Measurements from ENCODE around the gene TRAK2.

DNA sequence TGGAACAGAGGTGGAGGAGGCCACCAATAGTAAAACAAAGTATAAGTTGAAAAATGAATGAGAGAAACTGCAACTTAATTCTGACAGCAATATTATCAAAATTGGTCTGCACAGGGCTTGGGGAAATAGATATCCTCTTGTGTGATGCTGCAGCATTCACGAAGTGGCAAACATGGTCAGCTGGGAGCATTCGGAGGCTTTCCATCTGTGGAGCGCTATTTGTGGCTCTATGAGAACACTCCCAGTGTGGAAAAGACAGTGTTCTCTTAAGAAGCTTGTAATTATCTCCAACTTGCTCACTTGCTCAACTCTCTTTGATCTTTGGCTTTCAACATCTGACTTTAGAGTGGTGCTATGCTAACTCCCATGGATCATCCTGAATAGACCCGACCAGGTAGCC, 91.0 kb downstream of the TRAK2 start:
- TF ChIP-seq POLR2A (IDR thresholded peaks at IDR 0.05) (no peak), EP300 (IDR thresholded peaks at IDR 0.05) (no peak)
- TF ChIP-seq, protein P1, sequence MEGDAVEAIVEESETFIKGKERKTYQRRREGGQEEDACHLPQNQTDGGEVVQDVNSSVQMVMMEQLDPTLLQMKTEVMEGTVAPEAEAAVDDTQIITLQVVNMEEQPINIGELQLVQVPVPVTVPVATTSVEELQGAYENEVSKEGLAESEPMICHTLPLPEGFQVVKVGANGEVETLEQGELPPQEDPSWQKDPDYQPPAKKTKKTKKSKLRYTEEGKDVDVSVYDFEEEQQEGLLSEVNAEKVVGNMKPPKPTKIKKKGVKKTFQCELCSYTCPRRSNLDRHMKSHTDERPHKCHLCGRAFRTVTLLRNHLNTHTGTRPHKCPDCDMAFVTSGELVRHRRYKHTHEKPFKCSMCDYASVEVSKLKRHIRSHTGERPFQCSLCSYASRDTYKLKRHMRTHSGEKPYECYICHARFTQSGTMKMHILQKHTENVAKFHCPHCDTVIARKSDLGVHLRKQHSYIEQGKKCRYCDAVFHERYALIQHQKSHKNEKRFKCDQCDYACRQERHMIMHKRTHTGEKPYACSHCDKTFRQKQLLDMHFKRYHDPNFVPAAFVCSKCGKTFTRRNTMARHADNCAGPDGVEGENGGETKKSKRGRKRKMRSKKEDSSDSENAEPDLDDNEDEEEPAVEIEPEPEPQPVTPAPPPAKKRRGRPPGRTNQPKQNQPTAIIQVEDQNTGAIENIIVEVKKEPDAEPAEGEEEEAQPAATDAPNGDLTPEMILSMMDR (IDR thresholded peaks at IDR 0.05): no peak

Measured in tibial nerve (tissue), 4 donors.